ENCODE results near the gene ANKRD23.

GRCh38 chr2:96801786-96802595, 41.8 kb downstream of the ANKRD23 start:
- TF ChIP-seq FOSL2 (IDR thresholded peaks at IDR 0.05; ENCODE audit: borderline replicate concordance, low read depth) (no peak), CTCF (IDR thresholded peaks at IDR 0.05) (no peak), RXRA (IDR thresholded peaks at IDR 0.05; ENCODE audit: borderline replicate concordance, low read depth) (no peak), ELF1 (IDR thresholded peaks at IDR 0.05) (no peak), POLR2AphosphoS5 (IDR thresholded peaks at IDR 0.05; ENCODE audit: low read depth, low read length) (no peak), GATA2 (CRISPR knock-in tag; IDR thresholded peaks at IDR 0.05) (no peak), REST (IDR thresholded peaks at IDR 0.05; ENCODE audit: low read depth, low read length) (no peak), USF2 (IDR thresholded peaks at IDR 0.05; ENCODE audit: borderline replicate concordance, low read depth, low read length) (no peak), MXI1 (IDR thresholded peaks at IDR 0.05; ENCODE audit: low read depth, low read length) (no peak)
